G401.6 (cell line): ENCODE data around the gene SPRED2.

Experiments used
- FAIRE-seq: peaks from 2 replicates; lab custom pipeline; 2012; peaks lifted over from hg19 to GRCh38; lab: Jason Lieb, UNC

Gene SPRED2

GRCh38 chr2:65309699-65310098 lies 122.7 kb downstream of the SPRED2 start:
- no peak for FAIRE-seq

GRCh38 chr2:65305934-65306333 lies 126.5 kb downstream of the SPRED2 start:
- no peak for FAIRE-seq

GRCh38 chr2:65300761-65301711 lies 131.4 kb downstream of the SPRED2 start:
- FAIRE-seq, result no peak

GRCh38 chr2:65300134-65300760 lies 132.2 kb downstream of the SPRED2 start:
- FAIRE-seq, result no peak

GRCh38 chr2:65299246-65299645 lies 133.2 kb downstream of the SPRED2 start:
- FAIRE-seq, result no peak

GRCh38 chr2:65298089-65298488 lies 134.3 kb downstream of the SPRED2 start:
- FAIRE-seq, result no peak

- no peak for FAIRE-seq
Observed at GRCh38 chr2:65297544-65297943, 134.9 kb downstream of the SPRED2 start.

GRCh38 chr2:65296971-65297370 lies 135.4 kb downstream of the SPRED2 start:
- FAIRE-seq, result no peak

GRCh38 chr2:65294701-65295100 lies 137.7 kb downstream of the SPRED2 start:
- no peak for FAIRE-seq

- no peak for FAIRE-seq
Observed at GRCh38 chr2:65294136-65294535, 138.3 kb downstream of the SPRED2 start.

GRCh38 chr2:65293376-65293775 lies 139.0 kb downstream of the SPRED2 start:
- no peak for FAIRE-seq

- FAIRE-seq, result no peak
Observed at GRCh38 chr2:65292461-65293011, 139.9 kb downstream of the SPRED2 start.

GRCh38 chr2:65292106-65292400 lies 140.3 kb downstream of the SPRED2 start:
- FAIRE-seq, result no peak

- FAIRE-seq, result no peak
Observed at GRCh38 chr2:65291216-65292105, 140.9 kb downstream of the SPRED2 start.

- FAIRE-seq, result no peak
Observed at GRCh38 chr2:65287364-65287763, 145.0 kb downstream of the SPRED2 start.

- no peak for FAIRE-seq
Observed at GRCh38 chr2:65282477-65283053, 149.8 kb downstream of the SPRED2 start.

- no peak for FAIRE-seq
Observed at GRCh38 chr2:65281627-65282351, 150.6 kb downstream of the SPRED2 start.

GRCh38 chr2:65279756-65280155 lies 152.6 kb downstream of the SPRED2 start:
- no peak for FAIRE-seq

GRCh38 chr2:65278531-65278981 lies 153.8 kb downstream of the SPRED2 start:
- no peak for FAIRE-seq

GRCh38 chr2:65277791-65278483 lies 154.5 kb downstream of the SPRED2 start:
- FAIRE-seq, result no peak

- FAIRE-seq, result no peak
Observed at GRCh38 chr2:65277118-65277517, 155.3 kb downstream of the SPRED2 start.
